PC-3 (cell line): Measurements from ENCODE around the gene USP46. TPM values are rescaled to one million over a fixed set of nuclear protein-coding genes. Genes with fewer than 3 reads are reported as not detected.
A peak's percentile ranks its signal among the peaks of the same experiment; 100 is the strongest.

Experiments
- ATAC-seq: fragments of 200-7000 bp; cut with Tn5 transposase; 2 replicates; pipeline ENCODE4 v1.9.1; 2020; ENCODE audit warnings: mild to moderate bottlenecking, moderate library complexity
- BruUV-seq: library from RNA; stranded (reverse); fragments of 400-500 nt; replicated peaks from 2 replicates; lab custom pipeline; 2021; lab: Mats Ljungman, UMichigan
- CTCF ChIA-PET: fragments of 300-600 bp; sonication (Branson Sonifier 250); formaldehyde crosslinking; loops from one replicate; lab custom pipeline; 2022; ENCODE audit warnings: antibody characterized with exemption; lab: Charles Lee
- POLR2A ChIA-PET: fragments of 300-600 bp; sonication (Branson Sonifier 250); formaldehyde crosslinking; loops from one replicate; lab custom pipeline; 2022; ENCODE audit warnings: antibody characterized with exemption; ENCODE audit not compliant: unreplicated experiment; lab: Charles Lee
- DNase-seq: peaks from one replicate; pipeline ENCODE4 v3.0.0-alpha.2; 2015
- H2AFZ ChIP-seq: fragments of 300-600 bp; sonication (generic); 2 replicates; pipeline ENCODE4 v1.6.0; 2016; ENCODE audit warnings: antibody characterized with exemption, low read length
- H3F3A ChIP-seq: fragments of 300-600 bp; sonication (generic); one replicate; pipeline ENCODE4 v1.6.0; 2017; ENCODE audit warnings: antibody characterized with exemption, low read length, control low read depth, mild to moderate bottlenecking; ENCODE audit not compliant: unreplicated experiment
- H3K27ac ChIP-seq: fragments of 300-600 bp; sonication (generic); 2 replicates; pipeline ENCODE4 v1.5.1; 2016; ENCODE audit warnings: mild to moderate bottlenecking, low read length
- H3K27me3 ChIP-seq: fragments of 300-600 bp; sonication (generic); 2 replicates; pipeline ENCODE4 v1.6.1; 2016; ENCODE audit warnings: low read length, mixed read lengths
- H3K36me3 ChIP-seq: fragments of 300-600 bp; sonication (generic); 2 replicates; pipeline ENCODE4 v1.6.1; 2016; ENCODE audit warnings: low read depth, mixed run types, low read length, mixed read lengths
- H3K4me1 ChIP-seq: fragments of 300-600 bp; sonication (generic); 2 replicates; pipeline ENCODE4 v1.5.1; 2016; ENCODE audit warnings: low read length; ENCODE audit not compliant: insufficient read depth
- H3K4me2 ChIP-seq: fragments of 300-600 bp; sonication (generic); 2 replicates; pipeline ENCODE4 v1.6.0; 2016; ENCODE audit warnings: low read length
- H3K4me3 ChIP-seq: fragments of 300-600 bp; sonication (generic); 2 replicates; pipeline ENCODE4 v1.5.1; 2016; ENCODE audit warnings: mild to moderate bottlenecking, low read length, mixed read lengths
- H3K79me2 ChIP-seq: fragments of 300-600 bp; sonication (generic); 2 replicates; pipeline ENCODE4 v1.6.1; 2017; ENCODE audit warnings: low read length, mixed read lengths
- H3K9ac ChIP-seq: fragments of 300-600 bp; sonication (generic); 2 replicates; pipeline ENCODE4 v1.6.0; 2016; ENCODE audit warnings: mild to moderate bottlenecking, low read length
- H3K9me2 ChIP-seq: fragments of 300-600 bp; sonication (generic); replicated peaks from 2 replicates; pipeline ENCODE4 v1.6.1; 2016; ENCODE audit warnings: mixed run types, low read length, mixed read lengths
- H3K9me3 ChIP-seq: fragments of 300-600 bp; sonication (generic); 2 replicates; pipeline ENCODE4 v1.6.1; 2016; ENCODE audit warnings: low read length, mixed read lengths
- H4K20me1 ChIP-seq: fragments of 300-600 bp; sonication (generic); 2 replicates; pipeline ENCODE4 v1.6.1; 2016; ENCODE audit warnings: low read length, mixed read lengths
- CTCF ChIP-seq: fragments of 300-600 bp; sonication (generic); conservative IDR thresholded peaks from 2 replicates; pipeline ENCODE4 v1.5.1; 2017; ENCODE audit warnings: antibody characterized with exemption, low read depth, mild to moderate bottlenecking, low read length
- EZH2 ChIP-seq: fragments of 300-600 bp; sonication (generic); IDR thresholded peaks from one replicate; pipeline ENCODE4 v1.6.1; 2017; ENCODE audit warnings: antibody characterized with exemption, mild to moderate bottlenecking, low read length; ENCODE audit not compliant: unreplicated experiment
- EZH2phosphoT487 ChIP-seq: fragments of 300-600 bp; sonication (generic); IDR thresholded peaks from 2 replicates; pipeline ENCODE4 v1.6.1; 2018; ENCODE audit warnings: mild to moderate bottlenecking, antibody characterized with exemption, low read length, borderline replicate concordance
- intact Hi-C: fragments of 100-400 bp; cut with micrococcal nuclease; formaldehyde crosslinking; loops from 2 replicates; pipeline ENCODE4 v1.9.0; 2023
- total RNA-seq: library from RNA; depleted of rRNA; stranded (reverse); fragments of >200 nt; gene quantifications from 2 replicates; pipeline ENCODE4 v1.2.3, GENCODE V29; 2014

Gene USP46
- total RNA-seq, 1 experiment from 2014 or later = 9.4 TPM

DNA sequence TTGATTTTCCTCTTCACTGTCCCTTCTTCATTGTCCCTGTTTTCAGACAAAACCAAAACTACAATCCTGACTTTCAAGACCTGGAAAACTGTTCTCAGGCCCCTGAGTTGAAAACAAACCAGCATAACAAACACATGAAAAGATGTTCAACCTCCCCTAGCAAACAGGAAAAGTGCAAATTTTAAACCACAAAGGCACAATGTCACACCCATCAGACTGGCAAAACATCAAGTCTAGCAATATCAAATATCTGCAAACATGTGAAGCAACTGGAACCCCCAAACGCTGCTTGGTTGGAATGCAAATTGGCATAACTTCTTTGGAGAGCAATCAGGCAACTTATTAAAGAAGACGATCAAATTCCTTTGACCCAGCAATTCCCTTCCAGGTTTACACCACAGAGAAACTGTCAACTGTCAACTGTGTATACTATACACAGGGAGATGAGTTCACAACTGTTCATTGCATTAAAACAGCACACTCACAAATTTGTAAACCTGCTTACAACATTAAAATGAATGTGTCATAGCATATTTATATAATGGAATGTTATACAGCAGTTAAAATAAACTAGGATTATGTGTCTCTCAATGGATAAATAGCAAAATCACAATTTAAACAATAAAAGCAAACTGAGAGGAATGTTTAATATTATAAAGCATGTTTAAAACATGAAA is 7.0 kb downstream of the USP46 start:
- Histone ChIP-seq H3K4me3 (no peak overlapping the region), H4K20me1 (no peaks in the 10 kb centered on the region), H3K27me3 (no peaks in the 10 kb centered on the region), H2AFZ (no peak overlapping the region), H3K27ac (no peak overlapping the region), H3F3A (no peaks in the 10 kb centered on the region), H3K79me2 (peaks cover 67% of the 10 kb centered on the region), H3K4me1 (no peaks in the 10 kb centered on the region), H3K9ac (no peak overlapping the region), H3K9me2 (no peaks in the 10 kb centered on the region), H3K36me3 (no peaks in the 10 kb centered on the region), H3K9me3 (no peaks in the 10 kb centered on the region), H3K4me2 (no peak overlapping the region)
- ChIA-PET CTCF (no interaction called here), POLR2A (no interaction called here)
- BruUV-seq = no TSS peak
- ATAC-seq (no peak; the same call in 1 of the 2 replicates), DNase-seq (peak; percentile 16)
- intact Hi-C loops = no loop called here
- TF ChIP-seq CTCF = no peak

DNA sequence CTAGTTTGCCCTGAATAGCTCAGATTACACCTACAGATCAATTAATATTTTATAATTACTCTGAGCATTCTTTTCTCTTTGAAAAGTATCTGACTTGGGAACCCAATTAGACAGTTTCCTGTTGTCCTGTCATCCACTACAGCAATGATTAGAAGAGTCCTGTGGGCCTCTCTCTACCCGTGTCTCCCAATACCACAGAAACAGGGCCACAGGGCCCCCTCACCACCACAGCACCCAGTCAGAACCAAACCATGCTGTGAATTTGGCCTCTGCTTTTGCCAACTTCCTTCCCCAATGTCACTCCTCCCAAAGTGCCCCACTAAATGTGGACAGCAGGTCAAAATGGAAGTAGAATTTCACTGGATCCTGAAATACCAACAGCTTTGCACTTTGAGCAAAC is 10.3 kb downstream of the USP46 start:
- no peak for DNase-seq
- H3K79me2 ChIP-seq = peaks cover 63% of the 10 kb centered on the region
- no peak overlapping the region for H3K27ac ChIP-seq
- H3K4me1 ChIP-seq = no peaks in the 10 kb centered on the region
- ChIA-PET CTCF (no interaction called here), POLR2A (no interaction called here)
- BruUV-seq = no TSS peak
- intact Hi-C loops = no loop called here
- no peak overlapping the region for H3K9ac ChIP-seq
- H3K4me2 ChIP-seq = no peak overlapping the region
- H3F3A ChIP-seq = no peaks in the 10 kb centered on the region
- H3K4me3 ChIP-seq = no peak overlapping the region
- TF ChIP-seq CTCF = no peak
- TF ChIP-seq EZH2phosphoT487 = no peak
- TF ChIP-seq EZH2 = no peak
- no peaks in the 10 kb centered on the region for H3K9me3 ChIP-seq
- no peak for ATAC-seq
- no peaks in the 10 kb centered on the region for H3K9me2 ChIP-seq
- H3K27me3 ChIP-seq = no peaks in the 10 kb centered on the region
- H2AFZ ChIP-seq = no peak overlapping the region
- no peaks in the 10 kb centered on the region for H4K20me1 ChIP-seq
- no peaks in the 10 kb centered on the region for H3K36me3 ChIP-seq

GRCh38 chr4:52646741-52647140 is 12.4 kb downstream of the USP46 start:
- H3K36me3 ChIP-seq = no peaks in the 10 kb centered on the region
- no peak overlapping the region for H2AFZ ChIP-seq
- intact Hi-C loops = no loop called here
- H4K20me1 ChIP-seq = peaks cover 4% of the 10 kb centered on the region; the same call in 1 of the 2 replicates
- DNase-seq (no peak), ATAC-seq (no peak)
- peaks cover 56% of the 10 kb centered on the region for H3K79me2 ChIP-seq
- ChIA-PET POLR2A (no interaction called here), CTCF (no interaction called here)
- no peak overlapping the region for H3K4me2 ChIP-seq
- no peaks in the 10 kb centered on the region for H3K9me2 ChIP-seq
- no peak overlapping the region for H3K9ac ChIP-seq
- BruUV-seq = no TSS peak
- H3K9me3 ChIP-seq = no peaks in the 10 kb centered on the region
- no peak for TF ChIP-seq EZH2phosphoT487
- TF ChIP-seq CTCF = no peak
- TF ChIP-seq EZH2 = no peak
- H3K27ac ChIP-seq = no peak overlapping the region
- H3K4me1 ChIP-seq = peaks cover 7% of the 10 kb centered on the region; the same call in 1 of the 2 replicates
- H3F3A ChIP-seq = no peaks in the 10 kb centered on the region
- H3K4me3 ChIP-seq = no peak overlapping the region
- H3K27me3 ChIP-seq = no peaks in the 10 kb centered on the region
